Stimulated activated CD8-positive, alpha-beta memory T cell treated with anti-CD3 and anti-CD28 coated beads, Interleukin-7, amount 100 ng/mL, for 24 hours (primary cell): ENCODE results near the gene KIAA1671.
"Not testable (repeated sequence)": the region's sequence is repeated elsewhere in the genome, so short reads cannot be mapped to it uniquely, and the experiment has no call there.

ENCODE experiments used
- DNase-seq: peaks from one replicate; pipeline ENCODE4 v3.0.0-alpha.2; 2020; ENCODE audit warnings: low read depth

Gene KIAA1671

DNA sequence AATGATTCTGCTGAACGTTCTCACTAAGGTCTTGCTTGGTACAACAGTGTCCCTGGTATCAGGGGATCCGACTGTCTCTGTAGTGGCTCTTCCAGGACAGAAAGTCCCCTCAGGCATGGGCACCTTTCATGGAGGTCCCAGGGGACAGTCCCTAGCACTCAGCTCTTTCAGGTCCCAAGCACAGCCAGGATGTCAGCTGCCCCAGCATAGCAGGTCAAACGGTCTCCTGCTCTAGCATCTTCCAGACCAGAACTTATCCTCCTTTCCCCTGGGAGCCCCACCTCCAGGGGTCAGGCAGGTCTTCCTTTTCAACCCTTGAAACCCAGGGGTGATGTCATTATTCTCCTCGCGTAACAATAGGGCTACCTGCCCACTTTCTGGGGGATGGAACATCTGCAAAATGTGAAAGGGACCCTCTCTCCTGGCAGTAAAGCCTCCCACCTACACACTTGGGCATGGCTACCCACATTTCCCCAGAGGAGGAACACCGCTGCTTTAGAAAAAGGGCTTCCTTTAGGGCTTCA is 222.4 kb downstream of the KIAA1671 start:
- DNase-seq = no peak

DNA sequence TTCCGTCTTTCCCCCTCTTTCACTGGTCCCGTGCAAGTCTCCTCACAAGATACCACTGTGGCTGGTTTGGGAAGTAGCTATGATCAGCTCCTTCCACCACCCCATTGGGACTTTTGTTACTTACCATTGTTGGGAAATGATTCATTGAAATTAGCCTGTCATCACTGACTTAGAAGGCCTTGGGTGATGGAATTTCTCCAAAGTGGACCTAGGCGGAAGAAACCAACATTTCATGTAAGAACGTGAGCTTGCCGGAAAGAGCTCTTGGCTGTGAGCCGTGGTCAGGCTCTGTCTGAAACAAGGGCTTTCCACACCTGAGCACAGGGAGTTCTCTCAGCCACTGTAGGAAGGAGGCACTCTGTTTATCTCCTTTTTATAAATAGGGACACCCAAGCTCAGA is 223.7 kb downstream of the KIAA1671 start:
- no peak for DNase-seq

DNA sequence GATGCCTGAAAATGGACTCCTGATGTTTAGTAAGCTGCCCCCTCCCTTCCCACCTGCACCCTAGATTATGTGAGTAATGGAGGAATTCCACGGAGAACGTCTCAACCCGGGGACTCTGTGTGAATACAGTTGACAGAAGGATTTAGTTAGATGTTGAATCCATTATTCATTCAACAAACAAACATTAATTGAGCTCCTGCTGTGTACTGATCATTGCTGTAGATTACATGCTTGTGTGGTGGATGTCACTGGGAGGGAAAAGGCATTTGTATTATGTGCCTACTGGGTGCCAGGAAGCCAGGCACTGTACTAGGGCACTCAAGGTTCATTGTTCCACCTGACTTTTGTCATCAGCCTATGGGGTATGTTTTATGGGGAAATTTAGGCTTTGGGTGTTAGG is 224.3 kb downstream of the KIAA1671 start:
- DNase-seq = no peak

DNA sequence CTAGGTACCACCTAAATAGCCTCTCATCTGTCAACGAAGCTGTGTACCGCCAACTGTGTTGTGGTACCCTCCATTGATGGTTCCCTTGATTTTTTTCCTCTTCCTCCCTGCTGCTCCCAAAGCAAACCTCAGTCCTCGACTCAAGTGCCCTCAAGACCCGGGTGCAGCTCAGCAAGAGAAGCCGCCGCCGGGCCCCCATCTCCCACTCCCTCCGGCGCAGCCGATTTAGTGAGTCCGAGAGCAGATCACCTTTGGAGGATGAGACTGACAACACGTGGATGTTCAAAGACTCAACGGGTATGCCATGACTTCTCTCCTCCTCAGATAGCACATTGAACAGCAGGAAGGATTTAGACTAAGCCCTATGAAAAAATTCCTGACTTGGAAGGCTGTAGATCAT is 224.7 kb downstream of the KIAA1671 start:
- no peak for DNase-seq

DNA sequence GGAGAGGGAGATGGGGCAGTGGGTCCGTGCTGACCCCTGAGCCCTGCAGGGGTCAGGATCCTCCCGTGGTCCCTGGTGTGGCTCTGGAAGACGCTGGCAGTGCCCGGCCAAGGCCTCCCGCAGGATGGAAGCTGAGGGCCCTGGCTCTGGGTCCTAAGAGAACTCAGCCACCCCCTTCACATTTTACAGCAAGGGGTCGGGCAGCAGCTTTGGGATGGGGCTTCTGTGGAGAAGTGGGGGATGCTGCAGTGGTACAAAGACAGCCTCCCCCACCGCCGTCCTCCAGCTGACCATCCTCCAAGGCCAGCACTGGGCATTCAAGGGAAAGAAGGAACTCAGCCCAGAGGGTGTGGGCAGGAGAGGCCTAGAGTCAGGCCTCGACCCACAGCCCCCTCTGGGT is 225.4 kb downstream of the KIAA1671 start:
- DNase-seq = no peak

DNA sequence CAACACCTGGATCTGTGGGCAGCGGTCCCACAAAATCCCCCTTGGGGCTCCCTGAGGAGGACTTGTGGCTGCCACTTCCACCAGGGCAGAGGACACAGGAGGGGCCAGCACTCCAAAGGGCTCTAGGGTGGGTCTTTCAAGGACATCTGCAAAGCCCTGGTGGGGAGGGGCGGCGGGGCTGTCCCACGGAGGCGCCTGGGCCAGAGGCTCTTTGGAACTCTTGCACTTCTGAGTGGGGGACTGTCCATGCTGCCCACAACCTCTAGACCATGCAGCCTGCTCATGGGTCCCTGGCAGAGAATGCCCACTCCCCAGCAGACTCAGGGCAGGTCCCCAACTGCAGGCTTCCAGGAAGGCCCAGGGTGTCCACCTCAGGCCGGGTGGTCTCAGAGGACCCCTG is 225.8 kb downstream of the KIAA1671 start:
- DNase-seq = not testable (repeated sequence)

DNA sequence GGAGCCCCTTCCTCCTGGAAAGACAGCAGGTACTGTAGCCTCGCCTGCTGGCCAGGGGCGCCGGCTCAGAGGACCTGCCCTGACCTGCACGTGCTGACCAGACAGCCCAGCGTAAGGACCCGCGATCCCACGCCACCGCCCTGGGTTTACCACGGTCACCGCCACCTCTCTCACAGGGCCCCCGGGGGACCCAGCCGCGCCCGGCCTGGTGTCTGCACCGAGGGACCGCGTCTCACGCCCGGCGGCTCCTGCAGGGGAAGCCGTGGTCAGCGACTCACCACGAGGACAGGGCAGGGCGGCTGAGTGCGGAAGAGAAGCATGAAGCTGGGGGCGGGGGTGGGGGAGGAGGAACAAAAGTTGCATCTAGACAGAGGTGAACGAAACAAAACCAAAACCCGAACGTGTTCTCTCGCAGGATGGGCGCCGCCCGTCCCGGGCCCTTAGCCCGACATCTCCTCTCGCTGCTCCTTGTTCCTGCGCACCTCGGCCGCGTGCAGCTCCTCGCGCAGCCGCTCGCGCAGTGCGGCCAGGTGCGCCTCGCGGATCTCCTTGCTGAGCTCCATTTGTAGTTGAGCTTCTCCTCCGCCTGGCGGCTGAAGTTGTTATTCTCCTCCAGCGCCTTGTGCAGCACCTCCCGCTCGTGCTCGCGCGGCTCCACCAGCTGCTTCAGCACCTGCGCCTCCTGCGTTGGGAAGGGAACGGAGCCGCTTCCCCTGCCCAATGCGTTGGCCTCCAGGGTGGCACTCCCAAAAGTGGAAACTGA is 226.5 kb downstream of the KIAA1671 start:
- DNase-seq = not testable (repeated sequence)

DNA sequence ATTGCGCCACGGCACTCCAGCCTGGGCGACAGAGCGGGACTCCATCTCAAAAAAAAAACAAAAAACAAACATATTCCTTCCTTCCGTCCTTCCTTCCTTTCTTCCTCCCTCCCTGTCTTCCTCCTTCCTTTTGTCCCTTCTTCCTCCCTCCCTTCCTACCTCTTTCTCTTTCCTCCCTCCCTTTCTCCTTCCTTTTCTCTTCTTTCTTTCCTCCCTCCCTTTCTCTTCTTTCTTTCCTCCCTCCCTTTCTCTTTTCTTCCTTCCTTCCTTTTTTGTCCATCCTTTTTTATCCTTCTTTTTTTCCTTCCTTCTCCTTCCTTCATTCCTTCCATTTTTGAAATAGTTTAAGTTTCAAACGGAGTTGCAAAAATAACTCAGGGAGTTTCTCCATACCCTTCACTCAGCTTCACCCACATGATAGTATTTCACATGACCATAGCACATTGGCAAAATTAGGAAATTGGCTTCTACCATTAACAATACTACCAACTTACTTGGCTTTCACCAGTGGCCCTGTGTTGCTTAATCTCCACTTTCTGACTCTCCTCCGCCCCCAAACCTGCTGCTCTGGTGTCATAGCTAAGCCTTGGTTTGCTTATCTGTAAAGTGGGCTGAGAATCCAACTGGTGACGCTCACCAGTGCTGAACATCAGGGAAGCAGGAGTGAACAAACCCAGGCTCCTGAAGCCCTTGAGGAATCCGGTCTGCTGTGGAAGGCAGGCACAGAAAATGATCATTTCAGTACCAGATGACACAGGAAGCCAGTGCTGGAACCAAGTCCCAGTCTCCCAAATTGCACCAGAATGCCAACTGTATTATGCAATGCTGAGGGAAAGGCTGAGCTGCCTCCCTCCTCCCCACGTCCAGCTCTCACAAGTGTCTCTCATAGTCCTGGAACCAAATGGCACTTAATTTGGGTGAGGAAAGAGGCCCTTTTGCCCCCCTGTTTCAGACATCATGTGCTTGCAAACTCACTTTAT is 229.9 kb downstream of the KIAA1671 start:
- DNase-seq = no peak

DNA sequence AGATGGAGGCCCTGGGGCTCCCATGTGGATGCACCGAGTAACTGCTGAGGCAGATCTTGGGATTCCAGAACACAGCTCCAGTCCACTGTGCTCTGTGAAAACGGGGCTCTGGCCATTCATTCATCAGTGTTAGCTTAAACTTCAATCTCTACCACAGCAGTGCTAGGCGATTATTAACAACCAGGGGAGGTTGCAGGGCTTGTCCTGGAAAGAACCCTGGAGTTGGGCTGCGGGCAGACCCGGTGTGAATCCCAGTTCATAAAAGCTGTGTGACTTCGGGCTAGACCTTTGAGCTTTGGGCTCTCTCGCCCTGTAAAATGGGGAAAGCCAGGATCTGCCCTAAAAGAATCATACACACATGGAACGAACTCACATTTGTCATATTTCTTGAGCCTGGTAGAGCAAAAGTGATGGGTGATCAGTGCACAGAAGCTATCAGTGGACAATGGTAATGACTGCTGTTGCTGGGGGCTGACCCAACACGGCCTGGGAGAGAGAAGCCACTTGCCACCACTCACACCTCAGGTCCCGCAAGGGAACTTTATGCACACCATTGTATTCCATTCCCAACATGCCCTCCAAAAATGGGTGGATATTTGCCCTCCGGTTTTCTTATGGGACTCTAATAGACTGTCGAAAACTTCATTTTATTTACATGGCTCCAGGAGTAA is 231.6 kb downstream of the KIAA1671 start:
- DNase-seq = no peak

DNA sequence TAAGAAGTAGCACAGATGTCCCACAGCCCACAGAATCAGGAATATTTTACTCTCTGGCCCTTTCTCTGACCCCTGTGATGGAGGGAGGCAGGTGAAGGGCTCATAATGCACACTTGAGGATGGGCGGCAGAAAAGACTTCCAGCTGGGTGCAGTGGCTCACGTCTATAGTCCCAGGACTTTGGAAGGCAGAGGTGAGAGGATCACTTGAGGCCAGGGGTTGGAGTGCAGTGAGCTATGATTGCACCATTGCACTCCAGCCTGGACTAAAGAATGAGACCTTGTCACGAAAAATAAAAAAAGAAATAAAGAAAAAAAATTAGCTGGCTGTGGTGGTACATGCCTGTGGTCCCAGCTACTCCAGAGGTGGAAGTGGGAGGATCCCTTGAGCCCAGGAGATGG is 233.6 kb downstream of the KIAA1671 start:
- no peak for DNase-seq

DNA sequence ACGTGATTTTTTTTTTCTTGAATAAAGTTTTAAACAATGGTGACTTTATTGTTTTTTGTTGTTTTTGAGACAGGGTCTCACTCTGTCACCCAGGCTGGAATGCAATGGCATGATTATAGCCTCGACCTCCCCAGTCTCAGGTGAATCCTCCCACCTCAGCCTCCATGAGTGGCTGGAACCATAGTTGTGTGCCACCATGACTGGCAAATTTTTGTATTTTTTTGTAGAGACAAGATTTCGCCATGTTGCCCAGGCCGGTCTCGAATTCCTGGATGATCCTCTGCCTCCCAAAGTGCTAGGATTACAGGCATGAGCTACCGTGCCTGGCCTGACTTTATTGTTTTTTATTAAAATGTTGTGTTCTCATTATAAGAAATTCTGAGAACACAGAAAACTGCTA is 235.0 kb downstream of the KIAA1671 start:
- DNase-seq = no peak

DNA sequence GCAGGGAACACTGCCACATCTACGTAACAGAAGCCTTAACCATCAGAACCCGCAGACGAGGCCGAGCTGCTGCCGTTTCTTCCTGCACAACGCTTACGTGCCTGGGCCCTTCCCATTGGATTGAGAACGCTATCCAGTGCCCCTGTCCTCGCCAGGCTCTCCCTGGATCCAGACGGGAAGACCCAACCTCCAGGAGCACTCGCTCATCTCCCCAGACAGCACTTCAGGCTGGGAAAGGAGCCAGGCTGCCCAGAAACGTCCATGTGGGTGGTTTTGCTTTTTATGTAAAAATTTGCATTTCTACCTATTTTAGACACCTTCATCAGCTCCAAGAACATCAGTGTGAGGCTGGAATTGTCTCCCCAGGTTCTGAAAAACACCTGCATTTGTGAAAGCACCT is 239.9 kb downstream of the KIAA1671 start:
- DNase-seq = no peak

DNA sequence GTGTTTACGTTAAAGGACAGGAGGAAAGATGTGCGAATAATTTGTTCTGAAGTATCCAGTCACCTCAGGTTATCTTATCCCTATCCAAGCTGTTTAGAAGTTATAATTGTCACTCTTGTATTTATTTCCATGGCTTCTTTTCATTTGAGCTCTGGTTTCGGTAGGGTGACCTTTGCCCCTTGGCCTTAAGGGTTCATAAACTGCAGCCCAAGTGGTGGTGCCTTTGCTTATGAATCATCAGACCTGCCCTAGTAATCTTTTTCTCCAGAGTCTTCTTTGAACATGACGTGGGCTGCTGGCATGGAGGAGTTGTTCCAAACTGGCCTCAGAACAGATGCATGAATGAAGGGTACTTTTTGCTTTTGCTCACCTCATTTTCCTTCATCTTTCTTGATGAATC is 240.6 kb downstream of the KIAA1671 start:
- no peak for DNase-seq

DNA sequence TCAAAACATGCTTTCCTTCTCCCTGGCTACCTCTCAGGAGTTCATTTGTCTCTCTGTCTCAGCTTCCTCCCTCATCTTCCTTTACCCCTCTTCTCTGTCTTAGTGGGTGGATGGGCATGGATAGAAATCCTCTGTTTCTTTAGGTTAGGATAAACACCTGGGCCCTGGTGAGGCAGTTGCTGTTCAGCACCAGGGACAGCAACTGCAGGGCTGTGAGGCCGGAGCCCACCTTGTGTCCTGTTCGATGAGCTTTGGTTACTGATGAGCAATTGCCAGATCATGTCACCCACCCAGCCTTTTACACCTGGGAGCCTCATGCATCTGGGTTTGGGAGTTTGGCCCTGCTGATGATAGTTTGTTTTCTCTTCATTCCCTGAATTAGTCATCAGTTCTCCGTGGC is 241.0 kb downstream of the KIAA1671 start:
- no peak for DNase-seq

DNA sequence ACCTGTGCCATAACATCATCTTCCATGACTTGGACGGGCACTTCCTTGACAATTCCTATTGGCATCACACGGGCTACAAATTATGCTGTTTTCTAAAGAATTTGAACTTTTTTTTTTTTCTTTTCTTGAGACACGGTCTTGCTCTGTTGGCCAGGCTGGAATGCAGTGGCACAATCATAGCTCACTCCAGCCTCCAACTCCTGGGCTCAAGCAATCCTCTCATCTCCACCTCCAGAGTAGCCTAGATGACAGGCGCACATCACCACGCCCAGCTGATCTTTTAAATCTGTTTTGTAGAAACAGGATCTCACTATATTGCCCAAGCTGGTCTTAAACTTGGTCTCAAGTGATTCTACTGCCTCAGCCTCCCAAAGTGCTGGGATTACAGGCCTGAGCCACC is 243.8 kb downstream of the KIAA1671 start:
- no peak for DNase-seq

DNA sequence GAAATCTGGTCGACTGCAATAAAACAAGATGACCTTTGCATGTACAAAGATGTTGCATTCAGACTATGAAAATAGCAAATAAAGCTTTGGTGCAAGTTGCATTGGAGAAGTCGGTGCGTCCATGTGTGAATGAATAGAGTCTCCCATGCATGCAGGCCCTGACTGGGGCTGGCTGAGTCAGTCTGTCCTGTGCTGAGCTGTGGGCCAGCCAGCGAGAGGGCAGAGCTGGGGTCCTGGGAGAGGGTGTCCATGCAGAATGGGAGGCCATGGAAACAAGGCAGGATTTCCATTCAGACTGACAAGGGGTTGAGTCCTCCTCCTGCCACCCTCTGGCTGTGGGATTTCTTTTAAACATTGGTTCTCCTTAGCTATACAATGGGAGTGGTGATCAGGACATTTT is 244.8 kb downstream of the KIAA1671 start:
- DNase-seq = no peak

DNA sequence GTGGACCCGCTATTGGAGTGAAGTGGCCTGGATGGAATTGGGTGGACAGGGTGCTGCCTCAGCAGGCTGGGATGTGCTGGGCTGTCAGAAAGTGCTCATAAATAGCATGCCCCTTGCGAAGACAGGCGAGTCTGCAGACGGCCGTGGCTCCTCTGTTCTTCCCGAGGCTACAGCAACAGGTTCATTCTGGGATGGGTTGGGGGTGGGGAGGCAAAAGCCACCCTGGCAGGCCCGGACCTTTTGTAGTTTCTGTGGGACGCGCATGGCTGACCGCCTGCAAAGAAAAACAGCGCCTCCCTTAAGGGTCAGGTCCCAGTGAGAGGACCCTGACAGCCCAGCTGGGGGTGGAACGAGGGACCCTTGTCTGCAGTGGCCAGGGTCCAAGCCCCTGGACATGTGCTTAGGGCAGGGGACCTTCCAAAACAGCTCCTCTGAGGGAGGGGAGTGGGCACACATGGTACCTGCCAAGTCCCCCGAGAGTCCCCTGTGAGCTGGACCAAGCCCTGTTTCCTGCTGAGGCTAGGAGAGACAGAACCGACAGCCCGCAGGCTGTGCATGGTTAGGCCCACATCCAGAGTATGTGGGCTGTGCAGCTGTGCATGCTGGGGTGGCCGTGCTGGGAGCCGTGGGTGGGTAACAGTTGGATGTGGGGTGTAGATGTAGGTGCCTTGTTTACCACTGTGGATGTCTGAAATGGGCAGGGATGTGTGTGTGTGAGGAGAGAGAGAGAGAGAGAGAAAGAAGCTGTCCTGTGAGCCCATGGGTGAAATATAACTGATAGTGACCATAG is 247.4 kb downstream of the KIAA1671 start, which contains the start of gene CRYBB3:
CRYBB3 (plus strand) TSS at position 128 of the 790 bp plus-strand sequence. CDS start 1,539 bp downstream, outside the sequence.
- DNase-seq = no peak

DNA sequence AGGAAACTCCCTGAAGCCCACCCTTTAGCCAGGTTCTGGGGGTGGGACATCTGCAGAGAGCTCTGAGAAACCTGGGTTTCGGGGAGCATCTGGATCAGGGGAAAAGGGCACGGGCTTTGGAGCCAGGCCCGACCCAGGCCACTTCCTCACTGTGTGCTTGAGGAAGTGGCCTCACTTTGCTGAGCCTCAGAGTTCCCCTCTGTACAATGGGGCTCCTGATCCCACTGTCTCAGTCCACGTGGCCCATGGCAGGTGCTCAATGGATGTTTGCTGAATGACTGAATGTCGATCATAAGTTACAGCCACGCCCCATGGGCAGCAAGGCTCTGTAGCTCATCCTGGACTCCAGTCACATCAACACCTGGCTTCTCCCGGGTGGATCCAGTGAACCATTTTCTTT is 248.5 kb downstream of the KIAA1671 start:
- no peak for DNase-seq

DNA sequence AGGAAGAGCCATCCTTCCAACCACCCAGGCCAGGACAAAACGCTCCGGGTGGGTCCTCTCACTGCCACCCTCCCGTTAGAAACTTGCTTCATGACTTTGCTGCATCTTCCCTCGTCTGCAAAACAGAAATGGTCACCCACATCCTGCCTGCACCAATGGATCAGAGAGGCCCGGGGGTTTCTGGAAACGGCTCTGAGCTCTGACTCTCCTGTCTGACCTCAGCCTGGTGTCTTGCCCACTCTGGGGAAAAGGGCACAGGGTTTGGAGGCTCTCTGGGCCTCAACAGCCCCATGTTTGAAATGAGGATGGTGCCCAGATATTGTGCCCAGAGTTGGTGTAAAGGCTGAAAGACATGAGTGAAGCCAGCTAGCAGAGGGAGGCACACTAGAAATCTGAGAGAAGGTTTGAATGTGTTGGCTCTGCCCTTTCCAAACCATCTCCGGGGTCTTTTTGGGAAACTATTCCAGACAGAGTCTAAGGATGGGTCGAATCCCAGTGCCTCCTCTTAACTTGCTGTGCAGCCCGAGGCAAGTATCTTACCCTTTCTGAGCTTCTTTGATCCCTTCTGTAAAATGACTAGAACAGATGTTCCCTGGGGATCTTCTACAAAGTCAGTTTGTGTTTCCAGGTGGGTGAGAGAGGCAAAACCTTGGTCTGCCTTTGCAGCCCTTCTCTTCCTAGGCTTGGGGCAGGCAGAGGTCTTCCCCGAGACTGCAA is 249.2 kb downstream of the KIAA1671 start:
- DNase-seq = no peak

DNA sequence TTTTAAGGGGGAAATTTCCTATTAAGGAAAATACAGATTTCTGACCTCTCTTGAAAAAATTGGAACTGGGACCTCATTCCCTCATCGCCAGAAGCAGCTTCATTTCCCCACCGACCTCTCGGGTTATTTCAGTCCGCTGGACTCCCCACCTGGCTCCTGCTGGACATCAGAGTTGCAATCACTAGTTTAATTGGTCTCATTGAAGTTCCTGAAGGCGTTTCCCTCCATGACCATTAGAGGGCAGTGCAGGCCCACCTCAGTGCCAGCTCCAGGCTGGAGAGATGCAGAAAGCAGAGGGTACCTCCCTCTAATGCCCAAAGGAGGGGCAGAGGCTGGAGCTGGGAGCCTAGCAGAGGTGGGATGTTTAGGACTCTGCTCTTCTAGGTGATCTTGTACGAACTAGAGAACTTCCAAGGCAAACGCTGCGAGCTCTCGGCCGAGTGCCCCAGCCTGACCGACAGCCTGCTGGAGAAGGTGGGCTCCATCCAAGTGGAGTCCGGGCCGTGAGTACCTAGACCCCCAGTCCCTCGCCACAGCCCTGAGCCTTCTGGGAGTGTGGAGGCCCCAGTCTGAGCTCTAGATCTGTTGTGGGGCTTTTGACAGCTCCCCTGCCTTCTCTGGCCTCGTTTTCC is 249.9 kb downstream of the KIAA1671 start:
- peak; percentile 30 for DNase-seq
